Hepatocyte (in vitro differentiated cells): ENCODE results near the gene MCMBP. TPM values are rescaled to one million over a fixed set of nuclear protein-coding genes. Genes with fewer than 3 reads are reported as not detected.

Experiments used
- DNase-seq: peaks from one replicate; pipeline ENCODE4 v3.0.0-alpha.2; 2016; ENCODE audit warnings: low spot score
- H2AFZ ChIP-seq: fragments of 200-600 bp; sonication (generic); 2 replicates; pipeline ENCODE4 v1.6.0; 2016; ENCODE audit warnings: antibody characterized with exemption, mild to moderate bottlenecking
- H3K27ac ChIP-seq: fragments of 200-600 bp; sonication (generic); 2 replicates; pipeline ENCODE4 v1.5.1; 2016; ENCODE audit warnings: mild to moderate bottlenecking
- H3K27me3 ChIP-seq: fragments of 200-600 bp; sonication (generic); 2 replicates; pipeline ENCODE4 v1.6.1; 2016
- H3K36me3 ChIP-seq: fragments of 200-600 bp; sonication (generic); replicated peaks from 2 replicates; pipeline ENCODE4 v1.5.1; 2016; ENCODE audit warnings: low read depth; ENCODE audit not compliant: insufficient read depth
- H3K4me1 ChIP-seq: fragments of 200-600 bp; sonication (generic); 2 replicates; pipeline ENCODE4 v1.5.1; 2016; ENCODE audit warnings: mild to moderate bottlenecking, moderate library complexity; ENCODE audit not compliant: insufficient read depth
- H3K4me2 ChIP-seq: fragments of 200-600 bp; sonication (generic); 2 replicates; pipeline ENCODE4 v1.6.0; 2016
- H3K4me3 ChIP-seq: fragments of 200-600 bp; sonication (generic); 2 replicates; pipeline ENCODE4 v1.5.1; 2016; ENCODE audit warnings: mild to moderate bottlenecking
- H3K79me2 ChIP-seq: fragments of 200-600 bp; sonication (generic); 2 replicates; pipeline ENCODE4 v1.6.0; 2017; ENCODE audit warnings: mild to moderate bottlenecking
- H3K9me2 ChIP-seq: fragments of 200-600 bp; sonication (generic); replicated peaks from 2 replicates; pipeline ENCODE4 v1.6.0; 2017; ENCODE audit warnings: mild to moderate bottlenecking; ENCODE audit not compliant: insufficient read depth
- H3K9me3 ChIP-seq: fragments of 200-600 bp; sonication (generic); 2 replicates; pipeline ENCODE4 v1.5.1; 2016; ENCODE audit warnings: low read depth, mild to moderate bottlenecking
- H4K20me1 ChIP-seq: fragments of 200-600 bp; sonication (generic); 2 replicates; pipeline ENCODE4 v1.6.0; 2016; ENCODE audit warnings: mild to moderate bottlenecking; ENCODE audit not compliant: insufficient read depth, poor library complexity, severe bottlenecking
- EZH2 ChIP-seq: fragments of 200-600 bp; sonication (generic); IDR thresholded peaks from 2 replicates; pipeline ENCODE4 v1.6.1; 2016; ENCODE audit warnings: antibody characterized with exemption, mild to moderate bottlenecking, borderline replicate concordance
- EZH2phosphoT487 ChIP-seq: fragments of 200-600 bp; sonication (generic); IDR thresholded peaks from one replicate; pipeline ENCODE4 v1.6.1; 2018; ENCODE audit warnings: antibody characterized with exemption, mild to moderate bottlenecking, low read depth, moderate library complexity; ENCODE audit not compliant: unreplicated experiment, severe bottlenecking
- WGBS: methylation state at CpG from one replicate; pipeline ENCODE4 v1.1.6; 2016; ENCODE audit warnings: low lambda C conversion rate; ENCODE audit errors: missing lambda C conversion rate; 5-methylcytosine and 5-hydroxymethylcytosine counted together
- polyA plus RNA-seq: library from polyadenylated mRNA; unstranded; fragments of >200 nt; fragmentation: Nextera tagmentation; extraction: Ambion mirVana; gene quantifications from 2 replicates; pipeline ENCODE4 v1.2.1, GENCODE V29; 2016
- total RNA-seq: library from RNA; depleted of rRNA; stranded (reverse); fragments of >200 nt; gene quantifications from 2 replicates; pipeline ENCODE4 v1.2.3, GENCODE V29; 2014
- TF ChIP-seq, protein P1 (sequence below): fragments of 200-600 bp; sonication (generic); IDR thresholded peaks from 2 replicates; pipeline ENCODE4 v1.5.1; 2016; ENCODE audit warnings: antibody characterized with exemption, mild to moderate bottlenecking; ENCODE audit not compliant: poor library complexity

MCMBP gene, protein sequence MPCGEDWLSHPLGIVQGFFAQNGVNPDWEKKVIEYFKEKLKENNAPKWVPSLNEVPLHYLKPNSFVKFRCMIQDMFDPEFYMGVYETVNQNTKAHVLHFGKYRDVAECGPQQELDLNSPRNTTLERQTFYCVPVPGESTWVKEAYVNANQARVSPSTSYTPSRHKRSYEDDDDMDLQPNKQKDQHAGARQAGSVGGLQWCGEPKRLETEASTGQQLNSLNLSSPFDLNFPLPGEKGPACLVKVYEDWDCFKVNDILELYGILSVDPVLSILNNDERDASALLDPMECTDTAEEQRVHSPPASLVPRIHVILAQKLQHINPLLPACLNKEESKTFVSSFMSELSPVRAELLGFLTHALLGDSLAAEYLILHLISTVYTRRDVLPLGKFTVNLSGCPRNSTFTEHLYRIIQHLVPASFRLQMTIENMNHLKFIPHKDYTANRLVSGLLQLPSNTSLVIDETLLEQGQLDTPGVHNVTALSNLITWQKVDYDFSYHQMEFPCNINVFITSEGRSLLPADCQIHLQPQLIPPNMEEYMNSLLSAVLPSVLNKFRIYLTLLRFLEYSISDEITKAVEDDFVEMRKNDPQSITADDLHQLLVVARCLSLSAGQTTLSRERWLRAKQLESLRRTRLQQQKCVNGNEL
- total RNA-seq (36.1 and 45.3 TPM in 2 replicates), polyA plus RNA-seq (25.3 and 33.8 TPM in 2 replicates)

DNA sequence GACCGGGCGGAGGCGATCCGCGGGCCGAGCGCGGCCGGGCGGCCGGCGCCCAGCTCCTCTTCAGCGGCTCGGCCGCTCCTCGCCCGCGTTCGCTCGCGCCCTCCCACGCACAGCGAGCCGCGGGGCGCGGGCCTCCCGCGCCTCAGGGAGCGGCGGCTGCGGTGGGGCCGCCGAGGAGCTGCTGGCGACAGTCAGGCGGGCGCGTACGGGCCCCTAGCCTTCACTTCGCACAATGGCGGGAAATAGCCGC lies at the start of gene MCMBP:
MCMBP (minus strand) TSS at position 234 of the 250 bp plus-strand sequence. CDS start 259 bp downstream, outside the sequence.
- Histone ChIP-seq H2AFZ (peak within 1 kb of the TSS; percentile 80), H3K27me3 (no peaks in the 10 kb centered on the region), H3K9me3 (no peaks in the 10 kb centered on the region), H3K9me2 (no peaks in the 10 kb centered on the region), H4K20me1 (peaks cover 38% of the 10 kb centered on the region), H3K27ac (peak within 1 kb of the TSS; percentile 85), H3K4me2 (peak within 1 kb of the TSS; percentile 93), H3K79me2 (peaks cover 50% of the 10 kb centered on the region), H3K36me3 (no peaks in the 10 kb centered on the region), H3K4me1 (peaks cover 17% of the 10 kb centered on the region), H3K4me3 (peak within 1 kb of the TSS; percentile 37)
- TF ChIP-seq, protein P1, sequence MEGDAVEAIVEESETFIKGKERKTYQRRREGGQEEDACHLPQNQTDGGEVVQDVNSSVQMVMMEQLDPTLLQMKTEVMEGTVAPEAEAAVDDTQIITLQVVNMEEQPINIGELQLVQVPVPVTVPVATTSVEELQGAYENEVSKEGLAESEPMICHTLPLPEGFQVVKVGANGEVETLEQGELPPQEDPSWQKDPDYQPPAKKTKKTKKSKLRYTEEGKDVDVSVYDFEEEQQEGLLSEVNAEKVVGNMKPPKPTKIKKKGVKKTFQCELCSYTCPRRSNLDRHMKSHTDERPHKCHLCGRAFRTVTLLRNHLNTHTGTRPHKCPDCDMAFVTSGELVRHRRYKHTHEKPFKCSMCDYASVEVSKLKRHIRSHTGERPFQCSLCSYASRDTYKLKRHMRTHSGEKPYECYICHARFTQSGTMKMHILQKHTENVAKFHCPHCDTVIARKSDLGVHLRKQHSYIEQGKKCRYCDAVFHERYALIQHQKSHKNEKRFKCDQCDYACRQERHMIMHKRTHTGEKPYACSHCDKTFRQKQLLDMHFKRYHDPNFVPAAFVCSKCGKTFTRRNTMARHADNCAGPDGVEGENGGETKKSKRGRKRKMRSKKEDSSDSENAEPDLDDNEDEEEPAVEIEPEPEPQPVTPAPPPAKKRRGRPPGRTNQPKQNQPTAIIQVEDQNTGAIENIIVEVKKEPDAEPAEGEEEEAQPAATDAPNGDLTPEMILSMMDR, result no peak
- TF ChIP-seq EZH2phosphoT487 (no peak), EZH2 (no peak)
- DNase-seq, result no peak
- under 1% methylated on average over 42 of the region's 42 CpGs for WGBS

GRCh38 chr10:119919826-119920225 lies 47.2 kb upstream of the MCMBP start:
- WGBS, result 98% methylated on average over 1 of the region's 1 CpG
- H3K36me3 ChIP-seq, result no peaks in the 10 kb centered on the region
- H3K9me2 ChIP-seq, result no peaks in the 10 kb centered on the region

DNA sequence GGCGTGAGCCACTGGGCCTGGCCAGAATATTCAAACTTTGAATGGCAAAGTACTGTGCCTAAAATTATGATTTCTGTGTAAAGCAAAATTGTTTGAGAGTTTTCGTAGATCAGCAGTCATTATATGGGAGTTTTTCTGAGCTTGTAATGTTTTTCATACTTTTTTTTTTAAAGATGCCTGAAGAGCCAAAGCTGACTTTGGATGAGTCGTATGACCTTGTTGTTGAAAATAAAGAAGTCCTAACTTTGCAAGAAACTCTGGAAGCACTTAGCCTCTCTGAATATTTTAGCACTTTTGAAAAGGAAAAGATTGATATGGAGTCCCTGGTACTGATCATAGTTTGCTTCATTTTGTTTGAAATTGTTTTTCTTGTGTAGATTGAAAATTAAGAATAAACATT lies 46.6 kb upstream of the MCMBP start:
- Histone ChIP-seq H3K4me2 (no peak overlapping the region), H2AFZ (no peak overlapping the region), H3K9me2 (no peaks in the 10 kb centered on the region), H4K20me1 (no peaks in the 10 kb centered on the region), H3K27me3 (no peaks in the 10 kb centered on the region), H3K79me2 (peaks cover 4% of the 10 kb centered on the region), H3K9me3 (no peaks in the 10 kb centered on the region), H3K4me3 (no peak overlapping the region), H3K4me1 (no peaks in the 10 kb centered on the region), H3K27ac (no peak overlapping the region), H3K36me3 (no peaks in the 10 kb centered on the region)
- no peak for DNase-seq
- 99% methylated on average over 3 of the region's 3 CpGs for WGBS
- no peak for TF ChIP-seq EZH2phosphoT487
- TF ChIP-seq, protein P1, result no peak
- no peak for TF ChIP-seq EZH2

More at GRCh38 chr10:119919826-119920225, 47.2 kb upstream of the MCMBP start:
- peaks cover 4% of the 10 kb centered on the region for H3K79me2 ChIP-seq
- H3K9me3 ChIP-seq, result no peaks in the 10 kb centered on the region
- no peak overlapping the region for H3K4me3 ChIP-seq
- H2AFZ ChIP-seq, result no peak overlapping the region
- no peak overlapping the region for H3K4me2 ChIP-seq
- no peaks in the 10 kb centered on the region for H4K20me1 ChIP-seq
- no peaks in the 10 kb centered on the region for H3K4me1 ChIP-seq
- H3K27me3 ChIP-seq, result no peaks in the 10 kb centered on the region
- no peak for DNase-seq
- H3K27ac ChIP-seq, result no peak overlapping the region
- TF ChIP-seq EZH2 (no peak), EZH2phosphoT487 (no peak)
- TF ChIP-seq, protein P1, result no peak
